GM21528 (cell line): ENCODE data around the gene SUV39H1.
"Not testable (repeated sequence)": the region's sequence is repeated elsewhere in the genome, so short reads cannot be mapped to it uniquely, and the experiment has no call there.

Experiments used
- ATAC-seq: cut with Tn5 transposase; IDR thresholded peaks from one replicate; pipeline ENCODE4 v1.9.1; 2021; ENCODE audit warnings: mild to moderate bottlenecking, moderate library complexity; ENCODE audit not compliant: unreplicated experiment, low FRiP score

Gene SUV39H1

GRCh38 chrX:48684134-48684533 is 12.4 kb upstream of the SUV39H1 start:
- ATAC-seq = no peak

DNA sequence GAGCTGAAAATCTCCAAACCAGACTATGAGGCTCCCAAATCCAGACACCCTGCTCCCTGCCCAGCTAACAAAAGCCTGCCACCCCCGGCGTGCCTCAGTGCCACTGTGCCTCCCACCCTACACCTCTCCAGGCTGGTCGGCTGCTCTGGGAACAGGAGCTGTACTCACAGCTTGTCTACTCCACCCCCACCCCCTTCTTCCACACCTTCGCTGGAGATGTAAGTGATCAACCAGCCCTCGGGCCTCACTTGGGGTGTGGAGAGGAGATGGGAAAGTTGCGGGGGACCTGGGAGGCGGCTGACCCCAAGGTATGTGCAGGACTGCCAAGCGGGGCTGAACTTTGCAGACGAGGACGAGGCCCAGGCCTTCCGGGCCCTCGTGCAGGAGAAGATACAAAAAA is 11.1 kb upstream of the SUV39H1 start:
- ATAC-seq = no peak

DNA sequence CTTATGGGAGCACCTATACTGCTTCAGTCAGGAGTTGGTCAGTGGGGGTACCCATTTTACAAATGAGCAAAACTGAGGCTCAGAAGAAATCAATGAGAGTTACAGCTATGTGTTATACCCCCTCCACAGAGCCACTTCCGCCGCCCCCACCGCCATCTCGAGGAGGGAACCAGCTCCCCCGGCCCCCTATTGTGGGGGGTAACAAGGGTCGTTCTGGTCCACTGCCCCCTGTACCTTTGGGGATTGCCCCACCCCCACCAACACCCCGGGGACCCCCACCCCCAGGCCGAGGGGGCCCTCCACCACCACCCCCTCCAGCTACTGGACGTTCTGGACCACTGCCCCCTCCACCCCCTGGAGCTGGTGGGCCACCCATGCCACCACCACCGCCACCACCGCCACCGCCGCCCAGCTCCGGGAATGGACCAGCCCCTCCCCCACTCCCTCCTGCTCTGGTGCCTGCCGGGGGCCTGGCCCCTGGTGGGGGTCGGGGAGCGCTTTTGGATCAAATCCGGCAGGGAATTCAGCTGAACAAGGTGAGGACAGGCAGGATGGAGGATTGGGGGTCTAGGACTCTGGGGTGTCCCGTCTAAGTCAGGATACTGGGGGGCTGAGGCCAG is 7.9 kb upstream of the SUV39H1 start:
- no peak for ATAC-seq

- no peak for ATAC-seq
Observed at GRCh38 chrX:48689208-48689920, 7.2 kb upstream of the SUV39H1 start.

GRCh38 chrX:48691746-48692145 is 4.8 kb upstream of the SUV39H1 start:
- not testable (repeated sequence) for ATAC-seq

DNA sequence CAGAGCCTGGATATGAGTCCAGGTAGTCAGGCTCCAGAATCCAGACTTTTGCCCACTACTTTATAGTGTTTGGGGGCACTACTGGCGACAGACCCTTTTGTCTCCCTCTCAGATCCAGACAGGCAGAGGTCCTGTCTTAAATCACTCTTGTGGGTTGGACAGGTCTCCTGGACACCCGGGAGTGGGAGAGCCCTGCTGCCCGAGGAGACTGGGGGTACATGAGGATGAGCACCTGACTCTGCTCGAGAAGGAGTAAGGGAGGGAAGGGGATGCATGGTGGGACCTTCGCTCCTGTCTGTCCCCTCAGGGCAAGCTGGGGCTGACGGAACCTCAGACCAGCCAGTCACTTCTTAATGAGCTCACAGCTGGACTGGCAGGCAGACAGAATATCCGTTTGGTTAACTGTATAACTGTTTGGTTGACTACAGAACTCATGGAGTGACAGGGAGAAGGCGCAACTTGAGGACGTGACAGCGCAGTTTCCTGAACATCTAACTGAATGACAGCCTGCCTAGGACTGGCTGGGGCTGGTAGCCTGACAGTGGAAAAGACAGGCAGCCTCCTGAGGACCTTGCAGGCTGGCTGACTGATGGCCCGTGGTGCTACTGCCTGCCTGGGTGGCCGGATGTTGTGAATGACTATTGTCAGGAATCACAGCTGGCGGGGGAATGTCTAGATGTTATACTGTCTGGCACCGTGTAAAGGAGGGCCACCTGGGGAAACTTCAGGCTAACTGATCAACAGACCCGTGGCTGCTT is 1.6 kb upstream of the SUV39H1 start:
- no peak for ATAC-seq

DNA sequence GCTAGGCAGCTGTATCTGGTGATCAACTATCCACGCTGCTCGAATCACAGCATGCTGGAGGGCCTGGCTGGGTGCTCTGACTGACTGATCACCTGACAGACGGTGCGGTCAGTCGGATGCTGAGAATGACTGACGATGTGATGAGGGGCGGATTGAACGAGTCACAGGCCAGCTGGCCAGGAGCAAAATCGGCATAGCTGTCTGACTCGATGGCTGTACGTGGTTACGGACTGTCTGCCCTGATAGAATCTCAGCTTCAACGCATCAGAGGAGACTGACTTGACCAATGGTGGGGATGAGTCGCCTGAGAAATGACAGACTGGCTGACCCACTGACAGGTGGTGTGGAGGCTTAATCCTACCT is 1.0 kb upstream of the SUV39H1 start:
- no peak for ATAC-seq

GRCh38 chrX:48695925-48696300 is 621 bp upstream of the SUV39H1 start:
- ATAC-seq = no peak

DNA sequence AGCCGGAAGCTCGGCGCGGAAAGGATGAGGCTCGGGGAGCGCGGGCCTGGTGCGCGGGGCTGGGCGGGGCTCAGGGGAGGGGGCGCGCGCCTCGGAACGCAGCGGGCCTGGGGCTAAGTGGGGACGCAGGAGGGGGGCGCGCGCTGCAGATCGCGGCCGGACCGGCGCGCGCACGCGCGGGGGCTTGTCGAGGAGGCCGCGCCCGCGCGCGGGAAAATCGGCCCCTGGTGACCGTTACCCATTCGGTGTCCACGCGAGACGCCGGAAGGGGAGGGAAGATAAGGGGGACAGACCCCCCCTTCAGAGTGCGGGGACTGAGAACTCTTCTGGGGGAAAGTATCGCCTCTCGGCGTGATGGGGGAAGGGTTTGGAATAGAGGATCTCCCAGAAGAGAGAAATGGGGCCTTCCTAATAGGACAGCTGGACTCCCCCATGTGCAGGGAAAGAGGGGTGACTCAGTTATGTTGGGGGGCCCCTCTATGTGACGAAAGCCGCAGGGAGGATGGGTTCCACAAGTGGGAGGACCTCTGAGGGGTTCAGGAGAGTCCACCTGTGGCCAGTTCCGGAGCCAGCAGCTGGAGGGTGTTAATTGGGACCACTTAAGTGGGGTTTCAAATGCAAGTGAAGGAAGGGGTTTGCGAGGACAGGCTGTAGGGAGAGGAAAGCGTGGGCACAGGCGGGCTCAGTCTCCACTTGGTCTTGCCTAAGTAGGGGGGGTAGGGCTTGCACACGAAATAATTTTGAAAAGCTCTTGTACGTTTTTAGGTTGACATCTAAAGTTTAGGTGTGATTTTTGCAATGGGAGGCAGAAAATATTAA is 584 bp downstream of the SUV39H1 start:
- ATAC-seq = peak; percentile 17

DNA sequence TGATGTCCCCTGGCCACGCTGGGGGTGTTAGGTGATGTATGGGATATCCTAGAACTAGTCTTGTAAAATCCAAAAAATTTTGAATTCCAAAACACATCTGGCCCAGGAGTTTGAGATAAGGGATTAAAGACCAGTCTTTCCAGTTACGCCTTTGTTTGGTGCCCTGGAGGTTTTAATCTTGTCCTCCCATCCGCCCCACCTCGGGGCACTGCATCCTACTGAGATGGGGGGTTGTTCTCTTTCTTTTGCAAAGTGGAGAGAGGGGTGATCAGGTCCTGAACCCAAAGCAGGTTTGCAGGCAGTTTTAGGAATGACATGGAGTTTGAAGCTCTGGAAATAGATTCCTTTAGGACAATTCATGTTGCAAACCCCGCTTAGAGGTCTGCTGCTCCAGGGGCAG is 1.8 kb downstream of the SUV39H1 start:
- no peak for ATAC-seq

- no peak for ATAC-seq
Observed at GRCh38 chrX:48700246-48700645, 3.7 kb downstream of the SUV39H1 start.

DNA sequence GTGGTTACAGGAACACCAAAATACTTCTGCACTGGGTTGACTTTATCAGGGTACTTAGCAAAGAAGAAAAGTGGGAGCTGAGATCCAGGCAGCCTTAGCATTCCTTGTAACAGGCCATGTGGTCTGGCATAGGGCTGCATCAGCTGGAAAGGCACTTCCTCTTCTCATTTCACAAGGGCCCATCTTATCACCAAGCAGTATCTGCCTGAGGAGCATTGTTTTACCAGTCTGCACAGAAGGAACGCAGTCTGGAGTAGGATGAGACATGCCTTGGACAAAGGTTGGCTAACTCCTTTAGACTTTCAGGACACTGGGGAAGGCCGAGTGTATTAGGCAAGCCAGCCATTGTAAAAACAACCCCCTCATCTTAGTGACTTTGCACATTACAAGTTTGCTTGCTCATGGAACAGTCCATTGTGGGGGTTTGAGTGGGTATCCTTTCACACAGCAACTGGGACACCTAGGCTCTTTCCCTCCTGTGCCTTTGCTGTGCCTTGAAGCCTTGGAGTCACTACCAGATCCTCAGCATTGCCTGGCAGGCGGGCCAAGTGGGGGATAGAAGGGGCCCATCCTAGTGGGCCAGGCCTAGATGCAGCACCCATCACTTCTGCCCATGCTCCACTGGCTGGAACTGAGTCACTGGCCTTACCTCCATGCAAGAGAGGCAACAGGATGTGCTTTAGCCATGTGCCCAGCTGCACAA is 4.6 kb downstream of the SUV39H1 start:
- no peak for ATAC-seq

- no peak for ATAC-seq
Observed at GRCh38 chrX:48702032-48702431, 5.5 kb downstream of the SUV39H1 start.

- ATAC-seq = no peak
Observed at GRCh38 chrX:48702716-48703115, 6.2 kb downstream of the SUV39H1 start.

DNA sequence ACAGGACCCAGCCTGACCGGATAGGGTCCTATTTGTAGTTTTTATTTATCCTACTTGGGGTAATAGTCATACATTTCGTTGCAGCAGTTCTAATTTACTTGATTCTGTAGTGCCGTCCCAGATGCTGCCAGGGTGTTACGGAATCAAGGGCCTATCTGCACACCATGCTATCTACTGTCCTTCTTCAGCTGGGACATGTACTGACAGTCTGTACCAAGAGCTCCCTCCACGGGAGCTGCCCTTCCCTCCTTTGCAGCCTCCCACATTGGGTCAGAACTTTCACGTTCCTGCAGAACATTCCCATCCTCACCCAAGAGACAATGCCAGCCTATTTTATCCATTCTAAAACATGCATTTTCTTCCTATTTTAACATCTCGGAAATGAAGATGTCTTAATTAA is 6.7 kb downstream of the SUV39H1 start:
- no peak for ATAC-seq

DNA sequence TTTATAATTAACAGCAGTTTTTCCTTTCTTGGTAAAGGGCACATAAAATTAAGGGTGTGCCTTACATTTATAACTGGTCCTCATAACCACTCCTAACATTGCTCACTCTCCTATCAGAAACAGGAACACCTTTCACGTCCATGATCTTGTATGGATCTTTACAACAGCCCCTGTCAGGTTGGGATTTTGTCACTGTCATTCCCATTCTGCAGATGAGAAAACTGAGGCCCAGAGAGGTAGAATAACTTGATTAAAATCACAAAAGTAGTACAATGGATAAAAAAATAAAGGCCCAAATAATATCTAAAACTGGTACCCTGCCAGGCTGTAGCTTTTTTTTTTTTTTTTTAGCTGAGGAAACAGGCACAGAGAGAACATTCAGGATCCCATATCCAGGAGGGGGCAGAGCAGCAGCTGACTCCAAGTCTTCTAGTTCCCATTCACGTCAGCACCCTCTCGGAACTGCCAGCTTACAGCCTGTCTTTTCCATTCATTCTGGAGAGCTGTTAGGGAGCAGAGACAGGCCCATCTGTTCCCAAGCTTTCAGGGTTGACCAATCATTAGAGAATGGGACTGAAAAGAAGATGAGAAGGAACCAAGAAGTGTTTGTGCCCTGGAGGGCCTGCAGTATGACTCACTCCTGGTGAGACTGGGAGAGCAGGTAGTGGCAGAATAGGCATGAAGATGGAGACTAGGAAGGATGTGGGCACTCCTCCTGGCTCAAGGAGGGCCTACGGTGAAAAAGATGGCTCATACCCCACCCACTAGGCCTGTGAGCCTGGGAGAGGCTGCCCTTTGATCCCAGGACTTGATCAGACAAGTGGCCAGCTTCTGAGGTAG is 7.3 kb downstream of the SUV39H1 start:
- no peak for ATAC-seq

DNA sequence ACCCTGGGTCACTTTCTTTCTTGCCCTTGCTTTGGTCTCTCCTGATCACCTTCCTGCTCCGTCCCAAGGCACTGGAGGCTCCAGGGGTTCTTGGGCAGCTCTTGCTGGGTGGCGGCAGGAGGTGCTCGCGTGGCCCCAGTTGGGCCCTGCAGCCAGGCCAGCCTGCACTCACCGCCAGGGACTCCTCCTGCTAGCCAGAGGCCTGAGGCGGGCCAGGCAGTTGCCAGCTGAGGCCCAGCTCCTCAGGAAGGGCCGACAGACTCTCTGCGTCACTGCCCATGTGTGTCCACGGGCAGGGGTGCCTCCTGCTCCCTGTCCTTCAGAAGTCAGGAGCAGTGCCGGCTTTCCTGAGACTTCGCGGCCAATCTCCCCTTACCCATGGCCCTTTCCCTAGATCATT is 9.3 kb downstream of the SUV39H1 start:
- ATAC-seq = no peak

DNA sequence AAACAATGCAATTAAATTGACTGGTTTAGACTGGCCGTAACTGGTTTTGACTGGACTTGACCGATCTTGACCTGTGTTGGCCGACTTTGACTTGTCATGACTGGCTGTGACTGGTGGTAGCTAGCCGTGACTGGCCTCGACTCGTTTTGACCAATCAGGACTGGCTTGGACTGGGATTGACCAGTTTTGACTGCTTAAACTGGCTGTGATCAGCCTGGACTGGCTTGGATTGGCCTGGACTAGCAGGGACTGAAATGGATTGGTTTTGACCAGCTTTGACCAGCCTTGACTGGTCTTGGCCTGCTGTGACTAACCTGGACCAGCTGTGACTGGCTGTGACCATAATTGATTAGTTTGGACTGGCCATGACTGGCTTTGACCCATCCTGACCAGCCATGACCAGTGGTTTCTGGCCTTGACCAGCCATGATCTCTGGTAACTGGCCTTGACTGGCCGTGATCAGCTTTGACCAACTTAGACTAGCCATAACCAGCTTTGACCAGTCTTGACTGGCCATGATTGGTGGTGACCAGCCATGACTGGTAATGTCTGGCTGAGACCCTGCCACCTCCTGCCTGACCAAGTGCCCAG is 13.1 kb downstream of the SUV39H1 start:
- ATAC-seq = no peak
